Activated CD4-positive, alpha-beta T cell treated with anti-CD3 and anti-CD28 coated beads for 1 hour (primary cell): ENCODE measurements around the gene ZACN.

Experiments used
- DNase-seq: peaks from one replicate; pipeline ENCODE4 v3.0.0-alpha.2; 2020

Gene ZACN

GRCh38 chr17:76104140-76104895 is 25.3 kb downstream of the ZACN start:
- DNase-seq: no peak

GRCh38 chr17:76104896-76105231 is 25.9 kb downstream of the ZACN start:
- no peak for DNase-seq

- no peak for DNase-seq
Measured at GRCh38 chr17:76106703-76107102, 27.7 kb downstream of the ZACN start.

- DNase-seq: no peak
Measured at GRCh38 chr17:76107509-76107908, 28.5 kb downstream of the ZACN start.

- DNase-seq: no peak
Measured at GRCh38 chr17:76111956-76112355, 33.0 kb downstream of the ZACN start.

- no peak for DNase-seq
Measured at GRCh38 chr17:76115138-76115754, 36.3 kb downstream of the ZACN start.

GRCh38 chr17:76119409-76120371 is 40.7 kb downstream of the ZACN start:
- DNase-seq: no peak

GRCh38 chr17:76120658-76121008 is 41.7 kb downstream of the ZACN start:
- no peak for DNase-seq

- DNase-seq: no peak
Measured at GRCh38 chr17:76121932-76122430, 43.0 kb downstream of the ZACN start.

GRCh38 chr17:76122431-76123190 is 43.6 kb downstream of the ZACN start:
- DNase-seq: no peak

- no peak for DNase-seq
Measured at GRCh38 chr17:76123191-76123499, 44.2 kb downstream of the ZACN start.

GRCh38 chr17:76123749-76124581 is 45.0 kb downstream of the ZACN start:
- no peak for DNase-seq

GRCh38 chr17:76124582-76125390 is 45.8 kb downstream of the ZACN start:
- no peak for DNase-seq

- DNase-seq: no peak
Measured at GRCh38 chr17:76125391-76125675, 46.4 kb downstream of the ZACN start.

GRCh38 chr17:76125922-76126321 is 46.9 kb downstream of the ZACN start:
- DNase-seq: no peak

GRCh38 chr17:76130473-76130872 is 51.5 kb downstream of the ZACN start:
- no peak for DNase-seq

GRCh38 chr17:76131051-76131691 is 52.2 kb downstream of the ZACN start:
- DNase-seq: no peak

GRCh38 chr17:76131692-76132573 is 53.0 kb downstream of the ZACN start:
- DNase-seq: no peak
